H9 (cell line): ENCODE results near the gene BOD1. TPM values are rescaled to one million over a fixed set of nuclear protein-coding genes. Genes with fewer than 3 reads are reported as not detected.

Experiments used
- DNase-seq: peaks from one replicate; pipeline ENCODE4 v3.0.0-alpha.2; 2017
- H2AFZ ChIP-seq: one replicate; pipeline ENCODE4 v1.6.1; 2013; ENCODE audit warnings: mild to moderate bottlenecking, low read length, control low read depth, moderate library complexity
- H2AK5ac ChIP-seq: 2 replicates; pipeline ENCODE4 v1.6.1; 2013; ENCODE audit warnings: low read length, control low read depth, mixed read lengths; ENCODE audit not compliant: insufficient read length
- H2BK120ac ChIP-seq: one replicate; pipeline ENCODE4 v1.6.1; 2013; ENCODE audit warnings: low read depth, mild to moderate bottlenecking, low read length, control low read depth, inconsistent platforms; ENCODE audit not compliant: poor library complexity, severe bottlenecking
- H2BK12ac ChIP-seq: 2 replicates; pipeline ENCODE4 v1.6.1; 2013; ENCODE audit warnings: low read length, control low read depth, mixed read lengths, low read depth; ENCODE audit not compliant: insufficient read length
- H2BK15ac ChIP-seq: 2 replicates; pipeline ENCODE4 v1.6.1; 2013; ENCODE audit warnings: low read depth, low read length, control low read depth
- H2BK20ac ChIP-seq: one replicate; pipeline ENCODE4 v1.6.1; 2013; ENCODE audit warnings: low read depth, mild to moderate bottlenecking, low read length, control low read depth, inconsistent platforms; ENCODE audit not compliant: poor library complexity, severe bottlenecking
- H2BK5ac ChIP-seq: 2 replicates; pipeline ENCODE4 v1.6.1; 2013; ENCODE audit warnings: low read length, control low read depth, mixed read lengths; ENCODE audit not compliant: insufficient read length
- H3K14ac ChIP-seq: 2 replicates; pipeline ENCODE4 v1.6.1; 2013; ENCODE audit warnings: low read length, control low read depth; ENCODE audit not compliant: insufficient read depth
- H3K18ac ChIP-seq: 2 replicates; pipeline ENCODE4 v1.6.1; 2013; ENCODE audit warnings: low read depth, mild to moderate bottlenecking, mixed read lengths, low read length, control low read depth; ENCODE audit not compliant: insufficient read length
- H3K23ac ChIP-seq: 2 replicates; pipeline ENCODE4 v1.6.1; 2013; ENCODE audit warnings: low read length, control low read depth, mixed read lengths, low read depth; ENCODE audit not compliant: insufficient read length
- H3K23me2 ChIP-seq: 2 replicates; pipeline ENCODE4 v1.6.1; 2013; ENCODE audit warnings: low read depth, mild to moderate bottlenecking, mixed read lengths, low read length, control low read depth; ENCODE audit not compliant: insufficient read length, poor library complexity, severe bottlenecking
- H3K27ac ChIP-seq: 2 replicates; pipeline ENCODE4 v1.5.1; 2013; ENCODE audit warnings: low read length, control low read depth, mixed read lengths, low read depth; ENCODE audit not compliant: insufficient read length
- H3K27me3 ChIP-seq: 2 replicates; pipeline ENCODE4 v1.6.1; 2013; ENCODE audit warnings: low read length, control low read depth, inconsistent platforms; ENCODE audit not compliant: insufficient read depth
- H3K4ac ChIP-seq: 2 replicates; pipeline ENCODE4 v1.6.1; 2013; ENCODE audit warnings: low read depth, mild to moderate bottlenecking, control low read depth, inconsistent platforms, low read length, moderate library complexity
- H3K4me1 ChIP-seq: 2 replicates; pipeline ENCODE4 v1.6.1; 2013; ENCODE audit warnings: low read length, control low read depth, inconsistent platforms; ENCODE audit not compliant: insufficient read depth
- H3K4me2 ChIP-seq: 2 replicates; pipeline ENCODE4 v1.6.1; 2013; ENCODE audit warnings: low read length, control low read depth, mixed read lengths; ENCODE audit not compliant: insufficient read length, insufficient read depth
- H3K56ac ChIP-seq: 2 replicates; pipeline ENCODE4 v1.6.1; 2013; ENCODE audit warnings: low read depth, mild to moderate bottlenecking, mixed read lengths, low read length, control low read depth; ENCODE audit not compliant: insufficient read length
- H3K79me1 ChIP-seq: 2 replicates; pipeline ENCODE4 v1.6.1; 2013; ENCODE audit warnings: low read depth, mild to moderate bottlenecking, moderate library complexity, low read length, control low read depth, inconsistent platforms; ENCODE audit not compliant: insufficient read depth, poor library complexity, severe bottlenecking
- H3K79me2 ChIP-seq: 2 replicates; pipeline ENCODE4 v1.6.1; 2013; ENCODE audit warnings: low read length, control low read depth, inconsistent platforms; ENCODE audit not compliant: insufficient read depth
- H3K9ac ChIP-seq: 2 replicates; pipeline ENCODE4 v1.6.1; 2013; ENCODE audit warnings: low read length, control low read depth, mixed read lengths; ENCODE audit not compliant: insufficient read length; ENCODE audit errors: extremely low read depth
- H3K9me3 ChIP-seq: one replicate; pipeline ENCODE4 v1.6.1; 2013; ENCODE audit warnings: low read depth, low read length, inconsistent platforms; ENCODE audit not compliant: control insufficient read depth
- H3T11ph ChIP-seq: one replicate; pipeline ENCODE4 v1.6.1; 2013; ENCODE audit warnings: mild to moderate bottlenecking, low read length, control low read depth, inconsistent platforms
- H4K20me1 ChIP-seq: one replicate; pipeline ENCODE4 v1.6.1; 2013; ENCODE audit not compliant: control insufficient read depth, insufficient read length, insufficient read depth
- H4K5ac ChIP-seq: 2 replicates; pipeline ENCODE4 v1.6.1; 2013; ENCODE audit warnings: low read depth, mild to moderate bottlenecking, mixed read lengths, low read length, control low read depth; ENCODE audit not compliant: insufficient read length
- H4K8ac ChIP-seq: replicated peaks from 2 replicates; pipeline ENCODE4 v1.6.1; 2013; ENCODE audit warnings: low read length, control low read depth, mixed read lengths, low read depth; ENCODE audit not compliant: insufficient read length
- H4K91ac ChIP-seq: 2 replicates; pipeline ENCODE4 v1.6.1; 2013; ENCODE audit warnings: low read depth, mild to moderate bottlenecking, moderate library complexity, mixed read lengths, low read length, control low read depth; ENCODE audit not compliant: insufficient read length
- H3K27ac Mint-ChIP-seq, 3 experiments: 2 replicates in 2 of 3; 3 replicates in 1 of 3; pipeline ENCODE4 v1.8.0; 2020 to 2021; ENCODE audit warnings: mixed read lengths in 3 of 3, mild to moderate bottlenecking in 1 of 3, moderate library complexity in 1 of 3
- H3K27me3 Mint-ChIP-seq: 2 replicates; pipeline ENCODE4 v1.8.0; 2021; ENCODE audit warnings: low read depth, mild to moderate bottlenecking, moderate library complexity, mixed read lengths
- H3K36me3 Mint-ChIP-seq, 3 experiments: 2 replicates in 2 of 3; 3 replicates in 1 of 3; pipeline ENCODE4 v1.8.0; 2020 to 2021; ENCODE audit warnings: low read depth in 3 of 3, mixed read lengths in 3 of 3; ENCODE audit not compliant: insufficient read depth in 1 of 3
- H3K4me1 Mint-ChIP-seq, 2 experiments: 2 replicates each; pipeline ENCODE4 v1.8.0; 2020; ENCODE audit warnings: mixed read lengths in 2 of 2
- H3K4me3 Mint-ChIP-seq, 2 experiments: 2 replicates in 1 of 2; 3 replicates in 1 of 2; pipeline ENCODE4 v1.8.0; 2020 to 2021; ENCODE audit warnings: mild to moderate bottlenecking in 2 of 2, mixed read lengths in 2 of 2, moderate library complexity in 1 of 2
- H3K9me3 Mint-ChIP-seq, 2 experiments: 2 replicates in 1 of 2; 3 replicates in 1 of 2; pipeline ENCODE4 v1.8.0; 2020; ENCODE audit warnings: mild to moderate bottlenecking in 2 of 2, mixed read lengths in 2 of 2, moderate library complexity in 1 of 2
- CTCF ChIP-seq: fragments of 200-600 bp; sonication (generic); conservative IDR thresholded peaks from 3 replicates; pipeline ENCODE4 v1.8.0; 2021; ENCODE audit warnings: antibody characterized with exemption, mild to moderate bottlenecking
- WGBS: extraction: QIAGEN DNeasy Blood & Tissue Kit; methylation state at CpG from one replicate; pipeline ENCODE4 v1.1.7; 2013; ENCODE audit warnings: missing lambda C conversion rate, low lambda C conversion rate, mixed read lengths; ENCODE audit not compliant: insufficient read length; ENCODE audit errors: extremely low coverage; 5-methylcytosine and 5-hydroxymethylcytosine counted together
- total RNA-seq: library from RNA; stranded (reverse); gene quantifications from 2 replicates; pipeline ENCODE4 v1.2.1, GENCODE V29; 2021

Gene BOD1
- total RNA-seq, 1 experiment from 2014 or later, result 121 TPM

- Histone ChIP-seq H2BK120ac (no peak overlapping the region), H3K9me3 (no peaks in the 10 kb centered on the region), H3K23me2 (no peaks in the 10 kb centered on the region), H3K4me1 (peaks cover 2% of the 10 kb centered on the region; the same call in 1 of the 2 replicates), H4K20me1 (no peaks in the 10 kb centered on the region), H2BK5ac (no peak overlapping the region), H3K56ac (no peak overlapping the region), H3K18ac (no peak overlapping the region), H3K4me2 (no peak overlapping the region), H2AK5ac (no peak overlapping the region), H2AFZ (no peak overlapping the region), H4K8ac (no peak overlapping the region), H2BK20ac (no peak overlapping the region), H3K79me2 (no peaks in the 10 kb centered on the region), H2BK15ac (no peak overlapping the region), H3K79me1 (no peaks in the 10 kb centered on the region), H3T11ph (no peak overlapping the region), H4K91ac (no peak overlapping the region), H2BK12ac (no peak overlapping the region), H3K27me3 (no peaks in the 10 kb centered on the region), H3K14ac (no peak overlapping the region), H3K27ac (no peak overlapping the region), H4K5ac (no peak overlapping the region), H3K23ac (no peak overlapping the region), H3K4ac (no peak overlapping the region), H3K9ac (no peak overlapping the region)
- Mint-ChIP-seq H3K36me3 (peaks cover 25 to 30% (median 27%) of the 10 kb centered on the region in 3 experiments), H3K9me3 (peaks cover 35 to 37% of the 10 kb centered on the region in 2 experiments), H3K27ac (no peak overlapping the region), H3K4me1 (peaks cover 27 to 28% of the 10 kb centered on the region in 2 experiments), H3K4me3 (no peak overlapping the region), H3K27me3 (peaks cover 11% of the 10 kb centered on the region)
- WGBS, result no CpG with 5 or more reads among the region's 6 CpGs
- no peak for TF ChIP-seq CTCF
- DNase-seq, result no peak
These were observed 47.7 kb upstream of the BOD1 start for GRCh38 chr5:173664154-173664526.
